HG03354 (cell line): ENCODE measurements around the gene KCNIP3.

Experiments
- ATAC-seq: cut with Tn5 transposase; IDR thresholded peaks from one replicate; pipeline ENCODE4 v1.9.1; 2021; ENCODE audit warnings: mild to moderate bottlenecking; ENCODE audit not compliant: unreplicated experiment, poor library complexity, severe bottlenecking

KCNIP3 gene

DNA sequence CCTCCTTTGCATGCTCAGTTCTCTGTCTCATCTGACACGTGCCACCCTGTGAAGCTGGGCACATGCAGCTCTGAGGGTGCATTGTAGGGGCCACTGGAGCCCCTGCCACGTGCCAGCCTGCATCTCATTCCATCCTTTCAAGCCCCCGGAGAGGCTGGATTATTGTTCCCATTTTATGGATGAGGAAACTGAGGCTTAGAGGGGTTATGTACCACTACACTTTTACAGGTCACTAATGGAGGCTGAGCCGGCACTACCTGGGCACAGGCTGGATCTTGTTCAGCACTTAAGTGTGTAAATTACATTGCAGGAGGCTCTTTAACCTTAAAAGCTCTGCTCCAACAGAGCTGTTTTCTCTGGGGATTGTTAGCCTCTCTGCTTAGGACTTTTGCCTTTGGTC lies 47.5 kb downstream of the KCNIP3 start:
- no peak for ATAC-seq

DNA sequence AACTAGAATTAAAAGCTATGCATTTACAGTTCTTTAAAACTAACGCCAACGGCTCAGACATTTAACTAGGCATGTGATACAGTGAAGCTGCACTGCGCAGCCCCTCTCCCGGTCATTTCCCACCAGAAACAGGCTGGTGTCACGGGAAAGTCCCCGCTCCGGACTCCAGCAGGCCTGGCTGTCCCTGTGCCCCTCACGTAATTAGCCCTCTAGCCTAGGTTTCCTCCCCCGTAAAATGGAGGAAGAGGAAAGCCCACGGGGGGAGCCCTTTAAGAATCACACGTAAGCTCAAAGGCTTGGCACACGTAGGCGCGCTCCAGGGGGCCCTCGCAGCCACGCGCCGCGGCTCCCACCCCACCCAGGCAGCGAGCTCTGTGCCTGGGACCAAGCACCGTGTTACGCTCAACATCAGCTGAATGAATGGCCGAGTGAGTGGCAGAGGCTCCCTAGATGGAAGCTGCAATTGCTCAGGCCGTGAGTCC lies 48.0 kb downstream of the KCNIP3 start:
- peak; percentile 27 for ATAC-seq

DNA sequence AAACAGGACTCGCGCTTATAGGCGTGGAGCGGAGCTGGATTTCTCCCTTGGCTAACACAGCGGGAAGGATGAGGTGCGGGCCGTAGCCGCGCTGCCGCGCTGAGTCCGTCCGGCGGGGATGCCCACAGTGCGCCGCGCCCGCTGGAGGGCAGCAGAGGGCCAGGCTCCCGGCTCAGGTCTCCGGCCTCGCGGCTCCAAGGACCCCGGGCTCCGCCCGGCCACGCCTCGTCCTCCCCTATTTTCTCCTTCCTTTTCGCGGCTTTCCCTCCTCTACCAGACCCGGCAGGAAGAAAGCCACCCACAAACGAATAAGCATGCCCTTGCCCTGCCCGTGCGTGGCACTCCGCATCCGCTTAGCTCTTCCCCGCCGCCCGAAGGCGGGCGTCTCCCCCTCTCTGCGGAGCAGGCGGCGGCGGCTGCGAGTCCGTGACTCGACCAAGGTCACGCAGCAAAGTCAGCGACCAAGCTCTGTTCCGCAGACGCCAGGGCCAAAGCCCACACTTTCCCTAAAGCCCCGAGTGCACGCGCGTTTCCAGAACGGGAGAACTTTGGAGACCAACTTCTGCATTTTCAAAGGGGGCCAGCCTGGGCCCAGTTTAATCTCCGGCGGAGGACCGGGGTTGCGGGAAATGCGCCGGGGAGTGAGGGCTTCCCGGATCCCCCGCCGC lies 48.5 kb downstream of the KCNIP3 start:
- peak; percentile 86 for ATAC-seq

DNA sequence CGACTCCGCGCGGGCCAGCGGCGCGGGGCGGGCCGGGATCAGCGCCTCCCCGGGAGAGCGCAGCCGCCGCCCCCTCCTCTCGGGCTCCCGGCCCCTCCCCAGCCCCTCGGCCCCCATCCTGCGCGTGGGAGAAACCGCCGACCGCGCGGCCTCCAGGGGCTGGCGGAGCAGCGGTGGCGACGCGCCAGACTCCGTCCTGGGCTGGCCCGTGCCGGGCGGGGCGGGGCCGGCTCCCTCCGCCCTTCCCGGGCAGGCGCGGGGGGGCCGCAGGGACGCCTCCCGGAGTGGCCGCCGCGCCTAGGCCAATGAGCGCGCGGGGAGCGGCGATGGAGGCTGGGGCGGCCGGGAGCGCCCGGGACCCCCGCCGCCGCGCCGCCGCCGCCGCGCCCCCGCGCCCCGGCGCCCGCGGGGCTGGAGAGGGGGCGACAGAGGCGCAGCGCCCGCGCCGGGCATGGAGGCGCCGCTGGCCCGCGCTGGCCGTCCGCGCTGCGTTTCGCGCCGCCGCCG lies 49.1 kb downstream of the KCNIP3 start:
- peak; percentile 20 for ATAC-seq

DNA sequence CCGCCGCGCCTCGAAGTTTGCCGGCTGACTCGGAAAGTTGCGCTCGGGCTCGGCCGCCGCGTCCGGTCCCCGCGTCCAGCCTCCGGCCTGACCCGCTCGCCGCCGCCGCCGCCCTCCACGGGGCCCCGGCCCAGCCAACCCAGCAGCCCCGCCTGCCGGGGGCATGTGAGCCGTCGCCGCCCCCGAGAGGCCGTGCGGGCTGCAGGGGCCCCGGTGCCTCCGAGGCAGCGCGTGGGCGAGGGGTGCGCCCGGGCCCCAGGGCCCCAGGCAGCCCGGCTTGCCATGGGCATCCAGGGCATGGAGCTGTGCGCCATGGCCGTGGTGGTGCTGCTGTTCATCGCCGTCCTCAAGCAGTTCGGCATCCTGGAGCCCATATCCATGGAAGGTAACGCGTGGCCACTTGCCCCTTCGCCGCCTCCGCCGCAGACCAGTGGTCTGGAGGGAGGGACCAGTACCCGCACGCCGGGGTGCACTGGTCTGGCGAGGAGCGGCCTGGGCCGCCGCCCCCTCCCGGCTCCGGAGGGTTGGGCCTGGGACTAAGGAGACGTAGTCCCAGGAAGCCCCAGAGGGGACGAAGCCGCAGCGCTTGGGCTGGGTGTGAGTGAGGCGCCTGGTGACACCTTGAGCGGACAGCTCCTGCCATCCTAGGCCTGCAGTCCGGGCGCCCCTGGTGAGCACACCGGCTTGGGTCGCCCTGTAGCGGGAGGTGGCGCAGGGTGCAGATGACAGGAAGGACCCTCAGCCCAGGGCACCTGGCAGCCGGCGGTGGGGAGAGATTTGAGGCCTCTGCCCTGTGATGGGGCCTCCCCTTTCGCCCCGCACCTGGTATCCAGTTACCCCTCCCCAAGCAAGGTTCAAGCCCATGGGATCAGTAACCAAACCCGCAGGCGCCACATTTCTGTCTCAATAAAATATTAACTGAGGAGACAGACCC lies 49.9 kb downstream of the KCNIP3 start:
- no peak for ATAC-seq

DNA sequence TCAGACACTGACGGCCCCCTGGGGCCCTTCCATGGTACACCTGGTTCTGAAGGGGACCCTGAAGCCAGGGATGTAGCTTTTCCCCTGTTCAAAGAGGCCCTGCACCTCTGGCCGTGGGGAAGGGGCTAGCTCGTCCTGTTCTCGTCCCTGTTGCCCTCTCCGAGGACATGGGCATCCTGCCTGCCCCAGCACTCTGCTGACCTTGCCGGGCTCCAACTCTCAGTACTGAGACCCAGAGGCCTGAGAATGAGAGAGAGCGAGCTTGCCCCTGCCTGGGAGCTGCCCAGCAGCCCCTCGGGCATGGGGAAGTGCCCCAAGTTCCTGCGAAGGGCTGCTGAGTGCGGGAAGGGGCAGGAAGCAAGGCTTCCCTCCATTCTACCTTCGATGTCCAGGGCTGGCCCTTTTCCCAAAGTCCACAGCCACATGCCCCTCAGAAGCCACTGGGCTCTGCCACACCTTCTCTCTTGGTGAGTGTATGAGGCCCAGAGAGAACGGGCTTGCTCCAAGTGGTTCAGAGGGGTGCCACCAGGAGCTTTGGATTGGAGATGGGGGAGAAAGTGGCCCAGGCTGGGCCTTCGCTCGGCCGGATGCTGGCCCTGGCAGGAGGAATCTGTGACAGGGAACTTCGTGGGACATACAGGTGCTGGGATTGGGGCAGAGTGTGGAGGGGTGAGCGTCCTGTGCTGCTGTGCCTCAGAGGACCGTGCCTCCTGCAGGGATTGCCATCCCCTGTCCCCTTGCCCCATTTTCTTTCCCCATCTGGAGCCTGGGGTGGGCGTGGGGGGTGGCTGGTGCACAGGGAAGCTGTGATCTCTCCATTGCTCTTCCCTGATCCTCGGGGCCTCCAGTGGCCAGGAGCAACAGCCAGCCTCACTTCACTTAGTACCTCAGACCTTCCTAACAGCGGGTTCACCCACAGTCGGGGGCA lies 50.8 kb downstream of the KCNIP3 start:
- no peak for ATAC-seq

DNA sequence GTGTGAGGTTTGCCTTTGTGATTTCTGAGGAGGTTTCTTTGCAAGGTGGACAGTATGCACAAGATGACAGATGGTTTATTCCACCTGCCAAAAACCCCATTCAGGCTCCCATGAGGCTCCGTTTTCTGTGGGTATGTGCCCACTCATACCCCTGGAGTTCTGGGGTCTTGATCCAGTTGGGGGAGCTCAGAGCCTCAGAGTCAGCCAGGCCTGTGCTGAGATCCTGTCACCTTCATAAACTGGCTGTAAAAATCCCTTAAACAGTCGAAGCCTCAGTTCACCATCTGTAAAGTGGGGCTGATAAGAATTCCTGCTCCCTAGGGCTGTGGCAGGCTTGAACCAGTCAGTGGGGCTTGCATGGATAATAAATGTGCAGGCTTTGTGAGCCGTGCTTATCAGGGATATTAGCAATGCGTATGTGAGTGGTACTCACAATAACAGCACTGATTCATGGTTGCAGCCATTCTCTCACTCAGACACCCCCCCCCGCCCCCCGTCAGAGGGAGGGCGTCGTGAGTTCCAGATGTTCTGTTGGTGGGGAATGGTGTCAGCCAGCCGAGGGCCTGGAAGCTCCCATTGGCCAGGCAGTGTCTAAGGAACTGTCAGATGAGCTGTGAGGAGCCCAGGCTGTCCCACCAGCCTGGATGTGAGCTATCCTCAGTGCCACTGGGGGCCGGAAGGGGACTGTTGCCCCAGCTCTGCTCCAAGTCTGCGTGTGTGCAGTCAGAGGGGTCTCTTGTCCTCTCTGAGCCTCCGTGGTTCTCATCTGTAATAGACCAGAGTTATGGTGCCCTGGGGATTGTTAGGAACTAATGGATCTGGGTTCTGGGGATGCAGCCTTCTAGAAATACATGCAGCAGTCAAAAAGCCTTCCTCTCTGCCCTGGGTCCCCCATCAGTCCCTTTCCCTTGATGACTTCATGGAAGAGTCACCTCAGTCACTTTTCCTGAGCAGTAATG lies 51.7 kb downstream of the KCNIP3 start:
- ATAC-seq: no peak

DNA sequence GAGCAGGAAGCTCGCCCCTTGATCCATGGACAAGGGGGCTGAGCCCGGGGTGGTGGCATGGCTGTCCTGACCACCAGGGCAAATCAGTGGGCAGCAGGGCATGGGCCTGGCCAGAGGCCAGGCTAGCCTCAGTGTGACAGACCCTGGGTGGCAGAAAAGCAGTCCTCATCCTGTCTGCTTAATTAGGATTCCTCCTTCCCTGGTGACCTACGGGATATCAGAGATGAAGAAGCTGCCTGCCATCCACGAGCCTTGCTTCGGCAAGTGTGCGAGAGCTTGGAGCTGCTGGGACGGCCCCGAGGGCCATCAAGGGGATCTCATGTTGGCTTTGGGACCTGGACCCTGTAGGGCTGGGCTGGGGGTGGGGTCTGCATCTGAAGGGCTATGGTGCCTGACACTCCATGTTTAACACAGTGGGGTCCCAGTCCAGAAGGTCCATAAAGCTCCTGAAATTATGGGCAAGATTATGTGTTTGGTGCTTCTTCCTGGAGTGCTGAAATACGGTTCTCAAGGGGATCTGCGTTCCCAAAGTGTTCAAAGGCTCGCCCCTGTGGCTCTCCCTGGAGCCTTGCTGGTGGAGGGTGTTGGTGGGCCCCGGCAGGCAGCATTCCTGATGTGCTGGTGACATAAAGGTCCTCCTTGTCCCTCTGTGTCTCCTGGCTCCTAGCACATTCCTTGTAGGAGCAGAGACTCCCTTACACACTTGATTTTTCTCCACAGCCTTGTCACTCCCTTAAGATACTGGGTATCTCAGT lies 52.6 kb downstream of the KCNIP3 start:
- ATAC-seq: no peak

DNA sequence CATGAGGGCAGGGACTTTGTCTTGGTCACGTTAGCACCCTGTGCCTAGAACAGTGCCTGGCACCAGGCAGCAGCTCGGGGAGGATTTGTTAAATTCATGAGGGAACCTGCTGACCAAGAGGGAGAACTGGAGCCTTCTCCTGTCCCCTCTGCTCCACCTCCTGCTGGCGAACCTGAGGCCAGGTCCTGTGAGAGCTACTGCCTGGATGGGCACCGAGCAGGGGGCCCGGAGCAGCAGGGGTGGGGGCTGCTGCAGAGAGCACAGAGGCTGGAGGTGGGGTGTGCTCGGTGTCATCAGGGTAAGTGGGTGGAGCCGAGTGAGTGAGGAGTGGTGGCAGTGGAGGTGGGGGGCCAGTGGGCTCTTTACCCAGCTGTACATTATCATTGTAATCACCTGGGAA lies 53.2 kb downstream of the KCNIP3 start:
- ATAC-seq: no peak

DNA sequence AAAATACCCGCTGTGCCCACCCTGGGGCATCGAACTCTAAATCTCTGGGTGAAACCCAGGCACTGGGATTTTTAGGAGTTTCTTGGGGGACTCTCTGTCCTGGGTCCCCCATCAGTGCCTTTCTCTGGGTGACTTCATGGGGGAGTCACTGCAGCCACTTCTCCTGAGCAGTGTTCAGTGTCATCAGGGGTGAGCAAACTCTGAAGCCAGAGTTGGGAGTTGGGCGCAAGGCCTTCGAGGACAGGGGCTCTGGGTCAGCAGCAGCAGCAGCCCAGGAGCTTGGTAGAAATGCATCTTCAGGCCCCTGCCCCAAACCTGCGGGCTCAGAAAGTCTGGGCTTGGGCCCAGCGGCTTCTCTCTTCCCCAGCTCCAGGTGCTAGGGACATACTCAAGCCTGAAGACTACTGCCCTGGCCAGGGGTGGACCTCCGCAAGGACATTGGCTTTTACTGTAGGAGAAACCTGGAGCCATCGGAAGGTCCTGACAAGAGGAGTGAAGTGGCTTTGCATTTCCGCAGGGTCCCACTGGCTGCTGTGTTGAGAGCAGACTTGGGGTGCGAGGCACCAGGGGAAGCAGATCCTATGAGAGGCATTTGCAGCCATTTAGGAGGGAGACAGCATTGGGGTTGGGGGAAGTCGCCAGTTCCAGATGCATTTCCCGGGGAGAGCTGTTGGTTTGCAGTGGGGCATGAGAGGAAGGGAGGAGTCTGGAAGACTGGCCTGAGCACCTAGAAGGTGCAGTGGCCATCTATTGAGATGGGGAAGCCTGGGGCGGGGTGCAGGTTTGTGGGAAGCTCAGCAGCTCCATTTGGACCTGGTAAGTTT lies 53.8 kb downstream of the KCNIP3 start:
- no peak for ATAC-seq

DNA sequence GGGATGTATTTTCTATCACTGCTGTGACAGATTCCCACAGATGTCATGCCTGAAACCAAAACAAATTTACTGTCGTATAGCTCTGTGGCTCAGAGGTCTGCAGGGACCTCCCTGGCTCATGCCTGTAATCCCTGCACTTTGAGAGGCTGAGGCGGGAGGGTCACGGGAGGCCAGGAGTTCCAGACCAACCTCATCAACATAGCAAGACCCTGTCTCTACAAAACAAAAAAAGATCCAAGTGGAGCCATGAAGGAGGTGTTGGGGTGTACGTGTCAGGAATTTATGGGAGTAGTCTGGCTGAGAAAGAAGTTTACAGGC lies 54.4 kb downstream of the KCNIP3 start:
- no peak for ATAC-seq

DNA sequence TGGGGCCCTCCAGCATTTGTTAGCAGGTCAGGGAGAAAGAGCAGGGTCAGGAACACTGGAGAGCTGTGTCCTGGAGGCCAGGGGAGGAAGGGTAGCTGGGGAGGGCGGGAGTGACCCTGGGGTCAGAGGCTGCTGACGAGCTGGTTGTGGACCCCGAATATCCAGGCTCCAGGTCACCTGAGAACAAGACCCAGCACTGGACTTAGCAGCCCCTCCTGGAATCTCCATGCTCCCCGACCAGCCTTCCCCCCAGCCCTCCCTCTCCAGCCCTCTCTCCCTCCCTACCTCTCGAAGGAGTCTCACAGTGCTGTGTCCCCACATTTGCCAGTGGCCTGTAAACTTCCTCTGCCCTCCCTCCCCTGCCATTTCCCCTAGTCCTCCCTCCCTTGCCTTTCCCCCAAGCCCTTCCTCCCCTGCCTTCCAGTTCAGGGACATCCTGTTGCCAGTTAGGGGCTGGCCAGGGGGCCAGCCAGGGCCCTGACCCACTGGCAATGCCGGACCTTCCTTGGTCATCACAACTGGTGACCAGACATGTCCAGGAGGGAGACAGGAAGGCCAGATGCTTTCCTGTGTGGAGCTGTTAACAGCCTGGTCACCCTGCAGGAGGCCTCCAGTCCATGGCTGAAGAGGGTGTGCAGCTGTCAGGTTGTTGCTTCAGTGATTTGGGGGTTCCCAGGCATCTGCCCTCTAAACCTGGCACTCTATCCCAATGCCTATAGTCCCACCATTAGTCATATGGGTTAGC lies 55.3 kb downstream of the KCNIP3 start:
- no peak for ATAC-seq

DNA sequence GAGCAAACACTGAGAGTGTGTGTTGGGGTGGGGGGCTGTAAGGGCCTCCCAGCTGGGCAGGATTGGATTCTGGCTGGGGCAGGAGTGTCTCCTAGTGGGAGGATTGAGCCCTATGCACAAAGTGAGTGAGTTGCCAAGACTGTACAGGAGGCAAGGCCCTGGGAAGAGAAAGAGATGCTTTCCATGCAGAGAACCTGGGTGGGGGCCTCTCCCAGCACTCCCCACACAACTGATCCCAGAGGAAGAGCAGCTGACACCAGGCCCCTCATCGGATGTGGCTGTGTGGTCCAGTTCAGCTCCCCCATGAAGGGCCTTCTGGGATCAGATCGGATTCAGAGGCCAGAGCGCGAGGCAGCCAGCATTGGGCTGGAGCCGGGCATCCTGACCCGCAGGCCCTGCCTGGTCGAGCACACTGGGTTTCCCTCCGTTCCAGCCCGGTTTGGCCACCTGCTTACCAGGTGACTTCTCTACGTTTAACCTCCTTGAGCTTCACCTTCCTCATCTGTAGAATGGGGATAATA lies 56.0 kb downstream of the KCNIP3 start:
- ATAC-seq: no peak

DNA sequence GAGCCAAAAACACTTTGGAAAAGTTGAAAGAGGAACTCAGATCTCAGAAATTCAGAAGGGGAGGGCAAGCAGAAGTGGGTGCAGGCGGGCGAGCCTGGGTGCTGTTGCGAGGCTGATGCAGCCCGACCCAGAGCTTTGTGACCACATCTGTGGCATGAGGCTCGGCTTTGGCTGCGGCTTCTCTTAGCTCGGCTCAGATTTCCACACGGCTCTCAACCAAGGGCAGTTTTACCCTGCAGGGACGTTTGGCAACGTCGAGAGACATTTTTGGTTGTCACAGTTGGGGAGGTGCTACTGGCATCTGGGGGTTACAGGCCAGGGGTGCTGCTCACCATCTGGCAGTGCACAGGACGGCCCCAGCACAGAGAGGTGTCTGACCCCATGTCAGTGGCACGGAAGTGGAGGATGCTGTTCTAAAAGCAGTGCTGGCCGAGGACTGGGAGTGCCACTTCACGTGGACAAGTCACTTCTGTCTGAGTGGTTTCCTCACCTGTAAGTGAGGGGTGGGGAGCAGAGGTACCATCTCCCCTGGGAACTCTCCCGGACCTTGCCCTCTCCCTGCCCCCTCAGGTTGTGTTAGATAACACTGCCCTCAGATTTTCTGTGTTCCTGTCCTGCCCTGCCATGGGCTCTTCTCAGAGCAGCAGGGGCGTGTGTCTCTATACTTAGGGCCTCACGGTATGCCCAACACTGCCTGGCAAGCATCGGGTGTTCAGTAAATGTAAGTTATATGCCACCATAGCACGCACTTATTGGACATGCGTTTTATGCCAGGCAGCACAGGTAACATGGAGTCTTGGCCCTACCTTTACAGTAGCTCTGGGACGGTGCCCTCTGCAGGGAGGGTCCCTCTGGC lies 56.7 kb downstream of the KCNIP3 start:
- no peak for ATAC-seq

DNA sequence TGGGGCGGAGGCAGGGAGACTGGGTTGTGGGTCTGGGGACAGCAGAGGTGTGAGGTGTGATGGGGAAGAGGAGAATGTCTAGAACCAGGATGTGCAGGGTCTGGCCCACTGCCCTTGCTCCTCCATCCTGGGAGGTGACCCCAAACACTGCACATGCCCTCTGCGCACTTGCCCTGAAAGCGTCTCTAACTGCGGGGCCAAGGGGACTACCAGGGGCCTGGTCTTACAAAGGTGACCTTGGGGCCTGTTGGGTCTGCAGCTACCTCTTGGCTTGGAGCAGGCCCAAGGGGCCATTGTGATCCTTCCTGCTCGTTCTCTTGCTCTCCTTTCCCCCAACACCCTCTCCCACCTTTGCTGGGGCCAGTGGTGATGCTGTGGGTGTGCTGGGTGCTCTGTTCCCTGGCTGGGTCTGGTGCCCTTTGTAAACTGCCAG lies 57.3 kb downstream of the KCNIP3 start:
- ATAC-seq: no peak

DNA sequence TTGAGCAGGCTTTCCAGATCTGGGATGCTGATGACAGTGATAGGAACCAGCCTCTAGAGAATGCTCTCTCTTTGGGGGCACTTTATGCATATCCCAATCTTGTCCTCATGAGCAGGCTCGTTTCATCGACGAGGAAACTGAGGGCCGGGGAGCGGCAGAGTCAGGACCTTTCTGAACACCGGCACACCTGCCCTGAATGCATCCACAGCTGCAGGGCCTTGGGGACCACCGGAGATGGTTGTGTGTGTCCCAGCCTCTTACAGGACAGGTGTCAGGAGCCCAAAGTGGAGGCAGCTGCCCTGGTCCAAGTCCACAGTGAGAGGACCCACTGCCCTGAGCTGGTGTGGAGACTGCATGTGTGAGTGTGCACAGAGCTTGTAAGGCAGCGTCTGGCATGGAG lies 57.8 kb downstream of the KCNIP3 start:
- no peak for ATAC-seq
